Cardiac muscle cell (in vitro differentiated cells and primary cell): ENCODE measurements around the gene TMEM150A. TPM values are rescaled to one million over a fixed set of nuclear protein-coding genes. Genes with fewer than 3 reads are reported as not detected.

Experiments
- DNase-seq, 2 donors: peaks; one replicate each; pipeline versions ENCODE4 v3.0.0 to v3.0.0-alpha.2; 2010 to 2017; ENCODE audit warnings: low read depth in 1 of 2, low spot score in 1 of 2
- H3K27ac ChIP-seq: fragments of 200-600 bp; sonication (generic); 2 replicates; pipeline ENCODE4 v1.5.1; 2016
- H3K27me3 ChIP-seq: fragments of 200-600 bp; sonication (generic); 2 replicates; pipeline ENCODE4 v1.6.0; 2016; ENCODE audit warnings: control low read depth
- H3K36me3 ChIP-seq: fragments of 200-600 bp; sonication (generic); 2 replicates; pipeline ENCODE4 v1.5.1; 2016; ENCODE audit warnings: control low read depth
- H3K4me1 ChIP-seq: fragments of 200-600 bp; sonication (generic); 2 replicates; pipeline ENCODE4 v1.8.1; 2017; ENCODE audit warnings: low read depth, mild to moderate bottlenecking, mixed run types
- H3K4me3 ChIP-seq: fragments of 200-600 bp; sonication (generic); 2 replicates; pipeline ENCODE4 v1.5.1; 2016; ENCODE audit warnings: mild to moderate bottlenecking
- H3K9me3 ChIP-seq: fragments of 200-600 bp; sonication (generic); 2 replicates; pipeline ENCODE4 v1.5.1; 2017; ENCODE audit warnings: low read depth, mild to moderate bottlenecking, control low read depth
- CTCF ChIP-seq: IDR thresholded peaks from 2 replicates; pipeline ENCODE4 v1.5.1; 2012; ENCODE audit warnings: low read depth, mild to moderate bottlenecking, low read length
- polyA plus RNA-seq: library from polyadenylated mRNA; unstranded; fragments of >200 nt; fragmentation: Nextera tagmentation; extraction: Ambion mirVana; gene quantifications from 2 replicates; pipeline ENCODE4 v1.2.1, GENCODE V29; 2016
- total RNA-seq: library from RNA; depleted of rRNA; stranded (reverse); fragments of >200 nt; gene quantifications from 2 replicates; pipeline ENCODE4 v1.2.3, GENCODE V29; 2016

The TMEM150A gene
- total and polyA plus RNA-seq, 2 experiments from 2014 or later = 14.2 to 34.0 TPM

GRCh38 chr2:85597241-85597640 lies 5.3 kb downstream of the TMEM150A start:
- Histone ChIP-seq H3K27me3 (no peaks in the 10 kb centered on the region), H3K4me3 (no peak overlapping the region), H3K27ac (peak overlapping the region; percentile 33), H3K4me1 (peaks cover 16% of the 10 kb centered on the region), H3K9me3 (no peaks in the 10 kb centered on the region), H3K36me3 (no peaks in the 10 kb centered on the region)
- no peak for TF ChIP-seq CTCF
- DNase-seq = no peak

DNA sequence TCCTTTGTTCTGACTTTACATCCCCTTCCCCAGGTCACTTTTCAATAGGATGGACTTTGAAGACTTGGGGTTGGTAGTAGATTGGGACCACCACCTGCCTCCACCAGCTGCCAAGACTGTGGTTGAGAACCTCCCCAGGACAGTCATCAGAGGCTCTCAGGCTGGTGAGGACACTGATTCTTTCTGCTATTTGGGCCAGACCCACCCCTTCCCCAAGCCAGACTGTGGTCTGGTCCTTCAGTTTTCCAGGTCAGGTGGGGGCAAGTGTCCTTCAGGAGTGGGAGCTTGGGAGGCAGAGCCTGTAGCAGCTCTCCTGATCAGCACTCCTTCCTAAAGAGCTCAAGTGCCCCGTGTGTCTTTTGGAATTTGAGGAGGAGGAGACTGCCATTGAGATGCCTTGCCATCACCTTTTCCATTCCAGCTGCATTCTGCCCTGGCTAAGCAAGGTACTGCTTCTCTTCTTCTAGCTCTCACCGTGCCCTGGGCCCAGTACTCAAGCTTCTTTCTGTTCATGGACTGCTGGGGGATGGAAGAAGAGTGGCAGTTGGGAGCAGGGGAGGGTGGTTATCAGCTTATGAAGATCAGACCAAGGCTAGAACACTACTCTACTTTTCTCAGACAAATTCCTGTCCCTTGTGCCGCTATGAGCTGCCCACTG lies 5.9 kb downstream of the TMEM150A start:
- no peaks in the 10 kb centered on the region for H3K27me3 ChIP-seq
- DNase-seq = no peak
- peak overlapping the region; percentile 74 for H3K4me3 ChIP-seq
- TF ChIP-seq CTCF = no peak
- H3K27ac ChIP-seq = peak overlapping the region; percentile 33
- no peaks in the 10 kb centered on the region for H3K9me3 ChIP-seq
- H3K36me3 ChIP-seq = no peaks in the 10 kb centered on the region
- H3K4me1 ChIP-seq = peaks cover 16% of the 10 kb centered on the region

DNA sequence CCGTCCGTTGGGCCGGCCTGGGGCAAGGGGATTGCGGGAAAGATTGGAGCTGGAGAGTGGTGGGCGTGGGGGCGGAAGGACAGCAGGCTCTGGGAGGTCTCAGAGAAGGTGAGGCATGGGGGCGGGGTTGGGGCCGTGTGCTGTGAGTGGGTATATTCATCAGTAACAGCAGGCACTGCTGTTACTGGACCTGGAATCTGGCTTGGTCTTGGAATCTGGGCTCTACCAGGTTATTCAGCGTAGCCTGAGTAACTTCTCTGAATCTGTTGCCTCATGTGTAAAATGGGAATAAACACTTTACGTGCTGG lies 6.5 kb downstream of the TMEM150A start:
- Histone ChIP-seq H3K9me3 (no peaks in the 10 kb centered on the region), H3K27ac (peak overlapping the region; percentile 33)

DNA sequence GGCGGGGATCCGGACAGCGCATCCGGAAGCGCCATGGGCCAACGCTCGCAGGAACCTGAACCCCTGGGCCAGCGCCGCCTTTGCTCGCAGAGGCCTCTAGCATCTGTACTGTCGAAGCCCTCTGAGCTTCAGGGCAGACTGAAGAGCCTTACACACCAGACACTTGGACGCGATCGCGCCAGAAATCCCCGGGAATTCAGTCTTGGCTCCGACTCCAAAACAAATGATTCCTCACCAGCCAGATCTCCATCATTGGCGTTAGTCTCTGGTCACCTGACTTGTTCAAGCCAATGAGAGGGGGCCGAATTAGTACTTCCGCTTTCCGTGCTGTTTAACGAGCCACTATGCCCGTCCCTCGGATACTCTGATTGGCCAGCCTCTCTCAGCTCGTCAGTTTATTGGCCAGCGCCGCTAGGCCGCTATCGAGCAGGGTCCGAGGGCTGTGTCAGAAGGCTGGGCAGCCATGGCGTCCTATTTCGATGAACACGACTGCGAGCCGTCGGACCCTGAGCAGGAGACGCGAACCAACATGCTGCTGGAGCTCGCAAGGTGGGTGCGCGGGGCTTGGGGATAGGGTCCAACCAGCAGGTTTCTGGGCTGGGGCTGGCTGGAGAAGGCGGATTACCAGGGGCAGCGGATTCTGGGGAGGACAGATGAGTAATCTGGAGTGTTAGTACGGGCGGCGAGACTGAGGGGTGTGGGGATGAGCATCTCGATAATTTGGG lies 7.0 kb downstream of the TMEM150A start, which contains the start of gene RNF181:
Gene RNF181 (plus strand): TSS at position 445 of the 725 bp plus-strand sequence. CDS start 19 bp downstream, at position 464.
- no peaks in the 10 kb centered on the region for H3K27me3 ChIP-seq
- peak within 1 kb of the TSS; percentile 74 for H3K4me3 ChIP-seq
- no peaks in the 10 kb centered on the region for H3K9me3 ChIP-seq
- peak within 1 kb of the TSS; percentile 85 for H3K27ac ChIP-seq
- H3K36me3 ChIP-seq = no peaks in the 10 kb centered on the region
- DNase-seq = peak; percentile 99
- peaks cover 16% of the 10 kb centered on the region for H3K4me1 ChIP-seq
- TF ChIP-seq CTCF = no peak

More for the DNA sequence above, 6.5 kb downstream of the TMEM150A start:
- H3K36me3 ChIP-seq = no peaks in the 10 kb centered on the region
- TF ChIP-seq CTCF = no peak
- DNase-seq = no peak
- peak overlapping the region; percentile 74 for H3K4me3 ChIP-seq
- H3K4me1 ChIP-seq = peaks cover 16% of the 10 kb centered on the region
- no peaks in the 10 kb centered on the region for H3K27me3 ChIP-seq

DNA sequence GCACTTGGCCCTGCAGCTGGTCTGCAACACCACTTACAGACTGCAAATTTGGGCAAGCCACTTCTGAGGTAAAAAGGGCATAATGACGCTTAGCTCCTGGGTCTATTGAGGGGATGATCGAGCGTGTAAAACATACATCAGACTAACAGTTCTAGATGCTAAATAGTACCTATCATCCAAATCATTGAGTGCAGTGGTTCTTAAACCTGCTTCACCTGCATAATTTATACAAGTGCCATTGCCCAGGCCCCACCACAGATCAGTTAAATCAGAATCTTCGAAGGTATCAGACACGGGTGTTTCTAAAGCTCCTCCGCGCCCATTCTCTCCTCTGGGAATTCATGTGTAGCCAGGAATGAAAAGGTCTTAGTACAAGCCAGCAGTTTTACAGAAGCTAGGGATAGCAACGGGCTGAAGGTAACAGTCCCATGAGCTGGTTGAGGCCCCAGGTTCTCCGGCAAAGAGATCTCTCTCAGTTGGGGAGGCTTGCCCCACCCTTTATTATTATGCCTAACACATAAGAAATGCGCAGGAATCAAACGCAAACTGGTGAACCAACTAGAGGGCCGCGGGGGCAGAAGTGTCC lies 7.7 kb downstream of the TMEM150A start:
- H3K4me1 ChIP-seq = peaks cover 16% of the 10 kb centered on the region
- no peaks in the 10 kb centered on the region for H3K36me3 ChIP-seq
- peak overlapping the region; percentile 85 for H3K27ac ChIP-seq
- TF ChIP-seq CTCF = no peak
- no peak for DNase-seq
- H3K9me3 ChIP-seq = no peaks in the 10 kb centered on the region
- no peaks in the 10 kb centered on the region for H3K27me3 ChIP-seq
- peak overlapping the region; percentile 74 for H3K4me3 ChIP-seq
